NCI-H345 (cell line): ENCODE data around the gene TMPRSS4.

Experiments
- DNase-seq: peaks from one replicate; lab custom pipeline; 2025; lab: John Stamatoyannopoulos, UW

Gene TMPRSS4

DNA sequence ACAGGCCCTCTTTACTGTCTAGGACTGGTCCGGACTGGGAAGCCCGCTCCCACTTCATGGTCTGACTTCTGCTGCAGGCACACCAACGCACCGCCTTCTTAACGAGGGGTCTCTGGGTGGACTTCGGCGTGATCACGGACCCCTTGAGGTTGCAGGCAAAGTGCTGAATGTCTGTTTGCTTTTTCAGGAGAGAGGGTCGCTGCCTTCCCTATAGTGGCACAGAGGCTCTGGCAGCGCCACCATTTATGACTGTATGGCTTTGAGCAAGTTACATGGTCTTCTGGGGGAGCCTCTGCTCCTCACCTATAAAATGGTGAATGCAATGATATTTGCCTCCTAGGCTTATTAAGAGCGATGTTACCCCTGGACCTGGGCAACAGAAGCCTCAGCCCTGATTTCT is 77.1 kb downstream of the TMPRSS4 start:
- no peak for DNase-seq

DNA sequence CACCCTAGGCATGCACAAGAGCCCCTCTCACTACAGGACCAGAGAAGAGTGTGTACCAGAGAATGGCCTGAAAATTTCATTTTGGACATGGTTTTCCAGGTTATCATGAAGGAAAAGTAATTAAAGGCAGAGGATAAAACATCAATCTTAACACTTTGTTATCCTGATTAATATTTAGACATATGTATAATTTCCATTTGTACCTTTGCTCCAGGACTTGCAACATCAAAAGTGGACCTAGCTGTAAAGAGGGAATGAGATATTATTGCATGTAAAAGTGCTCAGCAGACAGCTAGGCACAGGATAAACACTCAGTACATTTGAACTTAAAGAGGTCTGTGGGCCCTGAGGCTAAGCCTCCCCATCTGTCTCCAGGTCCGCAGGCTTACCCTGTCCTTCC is 77.8 kb downstream of the TMPRSS4 start:
- DNase-seq = no peak

DNA sequence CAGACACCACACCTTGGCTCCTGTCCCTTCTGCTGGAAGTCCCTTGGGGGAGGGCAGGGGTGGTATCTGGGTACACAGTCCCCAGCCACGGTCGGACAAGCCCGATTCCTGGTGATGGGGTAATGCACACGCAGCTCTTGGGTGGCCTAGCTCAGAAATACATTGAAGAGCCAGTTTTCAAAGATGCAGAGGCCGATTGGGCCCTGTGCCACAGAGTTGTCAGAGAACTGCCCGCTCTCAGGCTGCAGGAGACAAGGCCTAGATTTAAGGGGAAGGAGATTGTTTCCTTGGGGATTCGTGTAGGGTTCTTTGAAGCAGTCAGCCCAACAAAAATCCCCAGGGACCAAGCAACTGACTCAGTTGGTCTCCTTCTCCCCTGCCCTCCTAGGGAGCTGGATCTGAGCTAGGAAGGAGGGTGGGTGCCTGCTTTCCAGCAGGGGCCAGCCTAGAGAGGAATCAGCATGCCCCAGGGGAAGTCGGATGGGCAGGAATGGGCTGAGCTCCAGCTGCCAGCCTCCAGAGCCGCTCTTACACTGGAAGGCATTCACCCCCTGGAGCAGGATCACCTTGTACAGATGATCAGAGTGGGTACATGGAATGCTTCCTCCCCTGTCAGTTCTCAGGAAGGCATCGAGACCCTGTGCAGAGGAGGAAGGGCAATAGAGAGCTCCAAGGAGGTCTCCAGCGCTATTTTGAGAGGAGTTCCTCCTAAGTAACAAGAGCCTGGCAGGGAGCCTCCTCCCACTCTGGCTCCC is 79.1 kb downstream of the TMPRSS4 start:
- peak; percentile 56 for DNase-seq

DNA sequence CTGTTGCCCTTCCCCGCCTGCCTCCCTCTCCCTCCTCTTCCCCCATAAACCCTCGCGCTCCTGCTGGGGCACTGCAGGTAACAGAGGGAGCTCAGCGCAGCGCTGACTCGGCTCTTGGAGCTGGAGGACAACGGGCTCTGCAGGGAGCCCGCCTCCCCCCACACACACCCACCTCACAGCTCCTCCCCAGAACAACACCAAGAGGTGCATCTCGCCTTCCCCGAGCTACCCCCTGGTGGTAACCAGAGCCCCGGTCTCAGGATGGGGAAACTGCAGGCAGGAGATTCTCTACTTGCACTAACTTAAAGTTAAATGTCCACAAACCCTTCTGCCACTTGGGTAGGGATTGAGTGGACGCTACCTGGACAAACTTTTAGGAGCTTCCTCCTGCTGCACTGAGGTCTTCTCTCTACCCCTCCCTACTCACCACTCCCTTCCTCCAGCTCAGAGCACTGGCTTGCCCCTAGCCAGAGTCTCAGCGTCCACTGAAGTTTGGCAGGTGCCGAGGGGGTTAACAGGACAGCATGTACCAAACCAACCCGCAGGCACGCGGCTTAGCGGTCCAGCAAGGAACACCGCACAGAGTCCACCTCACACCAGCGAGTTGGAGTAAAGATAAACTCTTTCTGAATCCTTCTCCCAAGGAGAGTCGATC is 79.8 kb downstream of the TMPRSS4 start:
- peak; percentile 82 for DNase-seq

DNA sequence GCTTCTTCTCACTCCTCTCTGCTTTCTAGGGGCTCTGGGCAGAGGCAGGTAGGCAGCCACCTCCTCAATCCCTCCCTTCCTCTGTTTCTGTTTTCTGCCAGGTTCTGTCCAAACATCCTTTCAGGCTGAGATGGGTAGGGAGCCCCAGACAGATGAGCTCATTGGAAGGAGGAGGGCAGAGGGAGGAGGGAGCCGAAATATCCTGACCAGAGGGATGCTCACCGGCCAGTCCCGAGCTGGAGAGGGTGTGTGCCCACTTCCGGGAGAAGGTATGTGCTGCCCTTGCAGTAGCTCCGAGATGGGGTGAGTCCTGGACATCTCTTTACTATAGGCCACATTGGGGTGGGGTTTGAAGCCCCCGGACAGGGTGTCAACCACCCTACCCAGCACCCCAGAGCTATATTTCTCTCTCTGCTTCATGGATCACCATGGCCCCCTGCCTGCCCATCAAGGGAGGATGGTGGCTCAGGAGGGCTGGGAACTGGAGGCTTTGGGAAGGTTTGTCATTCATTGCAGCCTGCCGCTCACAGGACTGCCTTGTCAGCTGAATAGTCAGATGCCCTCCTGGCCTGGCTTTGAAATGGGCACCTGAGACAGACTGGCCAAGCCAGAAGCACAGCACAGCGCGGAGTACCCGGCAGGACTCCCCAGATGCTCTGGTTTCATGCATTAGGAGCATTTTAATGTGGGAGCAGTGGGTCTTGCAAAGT is 80.5 kb downstream of the TMPRSS4 start:
- DNase-seq = no peak

DNA sequence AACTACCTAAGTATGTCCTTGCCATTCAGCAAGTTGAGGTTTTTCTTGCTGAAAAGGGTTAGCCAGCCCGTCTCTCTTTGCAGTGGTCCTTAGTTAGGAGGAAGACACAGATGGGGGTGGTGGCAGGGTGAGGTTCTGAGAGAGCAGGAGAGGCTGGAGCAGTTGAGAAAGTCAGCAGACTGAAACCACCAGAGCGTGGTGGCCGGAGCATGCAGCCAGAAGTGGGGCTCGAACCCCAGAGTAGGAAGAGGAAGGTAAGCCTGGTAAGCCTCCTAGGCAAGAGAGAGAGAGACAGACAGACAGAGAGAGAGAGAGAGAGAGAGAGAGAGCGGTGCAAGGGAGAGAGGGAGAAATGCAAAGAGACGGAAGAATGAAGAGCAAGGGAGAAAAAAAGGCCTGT is 84.9 kb downstream of the TMPRSS4 start:
- no peak for DNase-seq

DNA sequence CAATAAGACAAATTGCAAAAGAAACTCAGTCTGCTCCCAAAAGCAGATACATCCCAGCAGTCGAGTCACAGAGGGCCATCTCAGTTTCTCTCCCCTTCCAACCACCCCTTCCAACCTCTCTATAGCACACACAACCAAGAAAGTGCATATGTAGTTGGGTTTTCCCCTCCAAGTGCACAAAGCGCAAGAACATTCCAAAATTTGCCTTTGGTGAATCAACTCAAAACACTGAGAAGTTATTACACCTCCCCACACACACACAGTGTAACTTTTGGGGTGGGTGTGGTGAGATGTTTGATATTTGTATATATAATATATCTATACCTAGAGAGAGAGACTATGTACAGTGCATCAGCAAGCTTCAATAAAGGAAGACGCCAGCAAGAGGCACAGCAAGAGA is 86.0 kb downstream of the TMPRSS4 start:
- DNase-seq = no peak

DNA sequence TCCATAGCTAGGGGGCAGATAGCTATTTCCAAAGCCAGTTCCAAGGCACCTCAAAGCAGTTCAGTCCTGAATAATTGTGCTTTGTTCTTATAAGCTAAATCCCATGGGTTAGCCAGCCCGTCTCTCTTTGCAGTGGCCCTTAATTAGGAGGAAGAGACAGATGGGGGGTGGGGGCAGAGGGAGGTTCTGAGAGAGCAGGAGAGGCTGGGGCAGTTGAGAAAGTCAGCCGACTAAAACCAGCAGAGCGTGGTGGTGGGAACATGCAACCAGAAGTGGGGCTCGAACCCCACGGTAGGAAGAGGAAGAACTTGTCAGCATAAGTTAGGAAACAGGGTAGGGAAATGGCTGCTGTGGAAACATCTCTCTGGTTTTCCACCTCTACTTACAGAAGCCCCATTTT is 86.6 kb downstream of the TMPRSS4 start:
- DNase-seq = no peak

DNA sequence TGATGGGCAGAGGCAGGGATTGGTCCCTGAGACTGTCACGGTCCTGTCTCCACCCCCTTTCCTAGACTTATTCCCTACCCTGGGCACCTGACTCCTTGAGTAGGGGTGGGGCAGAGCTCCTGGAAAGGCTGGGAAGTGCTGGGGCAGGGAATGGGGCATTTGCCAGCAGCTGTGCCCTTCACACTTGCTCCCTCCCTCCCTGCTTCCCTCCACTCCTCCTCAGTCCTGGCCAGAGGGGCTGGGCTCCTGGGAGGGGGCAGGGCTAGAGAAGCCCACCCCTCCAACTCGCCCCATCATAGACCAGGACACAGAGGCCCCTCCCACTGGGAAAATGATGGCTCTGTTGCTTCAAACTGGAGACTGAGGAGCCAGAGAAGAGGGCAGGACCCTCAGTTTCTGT is 88.0 kb downstream of the TMPRSS4 start:
- DNase-seq = no peak

DNA sequence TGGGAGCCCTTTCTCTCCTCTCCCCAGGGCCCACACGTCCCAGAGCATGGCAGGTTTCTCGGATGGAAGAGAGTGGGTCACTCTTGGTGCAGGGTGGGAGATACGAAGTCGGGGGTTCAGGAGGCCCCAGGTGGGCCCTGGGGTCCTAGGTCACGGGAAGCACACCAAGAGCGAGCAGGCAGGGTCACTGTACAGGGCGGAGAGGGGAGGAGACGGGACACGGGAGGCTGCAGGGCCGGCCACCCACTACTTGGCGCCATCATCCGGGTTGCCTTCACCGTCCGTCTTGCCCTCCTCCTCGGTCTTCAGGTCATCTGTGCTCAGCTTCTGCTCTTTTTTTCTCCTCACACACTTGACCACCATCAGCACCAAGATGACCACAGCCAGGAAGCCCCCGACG is 89.8 kb downstream of the TMPRSS4 start:
- no peak for DNase-seq

DNA sequence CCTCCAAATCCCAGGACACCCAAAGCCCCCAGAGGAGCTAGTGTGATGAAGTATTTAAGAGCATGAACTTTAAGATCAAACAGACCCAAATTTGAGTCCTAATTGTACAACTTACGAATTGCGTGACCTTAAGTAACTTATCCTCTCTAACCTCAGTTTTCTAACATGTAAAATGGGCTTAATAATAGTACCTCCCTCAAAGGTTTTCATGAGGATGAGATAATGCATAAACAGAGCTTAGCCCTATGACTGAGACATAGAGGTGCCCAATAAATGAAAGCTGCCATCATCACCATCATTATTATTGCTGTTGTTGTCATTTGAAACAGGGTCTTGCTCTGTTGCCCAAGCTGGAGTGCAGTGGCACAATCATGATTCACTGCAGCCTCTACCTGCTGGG is 90.4 kb downstream of the TMPRSS4 start:
- no peak for DNase-seq

DNA sequence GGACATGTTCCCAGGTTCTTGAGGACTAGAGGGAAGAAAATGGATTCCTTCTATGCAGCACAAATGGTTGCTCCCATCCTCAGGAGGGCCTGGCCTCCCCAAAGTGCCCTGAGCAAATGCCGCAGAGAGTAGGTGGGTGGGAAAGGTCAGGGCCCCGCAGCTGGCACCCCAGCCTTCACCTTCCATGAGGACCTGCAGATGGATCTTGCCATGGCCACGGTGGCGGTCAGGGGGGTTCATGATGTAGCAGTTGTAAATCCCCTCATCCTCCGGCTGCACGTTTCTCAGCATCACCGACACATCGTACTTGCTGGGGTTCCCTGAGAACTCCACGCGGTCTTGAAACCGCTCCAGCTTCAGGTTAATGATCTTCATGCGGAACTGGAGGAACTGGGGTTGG is 91.0 kb downstream of the TMPRSS4 start:
- no peak for DNase-seq

DNA sequence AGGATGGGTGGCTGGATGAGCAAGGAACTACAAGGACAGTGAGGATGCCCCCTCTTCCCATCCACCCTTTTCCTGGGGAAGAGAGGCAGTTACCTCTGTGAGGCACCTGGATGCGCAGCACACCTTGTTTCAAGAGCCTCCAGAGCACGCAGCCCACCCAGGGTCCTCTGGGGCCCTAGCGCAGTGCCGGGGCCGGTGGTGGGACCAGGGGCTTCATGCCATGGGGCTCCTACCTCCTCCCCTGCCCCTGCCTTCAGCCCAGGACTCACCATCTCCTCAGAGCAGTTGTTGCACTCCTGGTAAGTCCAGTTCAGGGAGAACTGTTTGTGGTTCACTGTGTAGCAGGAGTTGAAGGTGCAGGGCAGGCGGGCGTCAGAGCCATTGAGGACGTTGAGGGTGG is 91.4 kb downstream of the TMPRSS4 start:
- DNase-seq = no peak

DNA sequence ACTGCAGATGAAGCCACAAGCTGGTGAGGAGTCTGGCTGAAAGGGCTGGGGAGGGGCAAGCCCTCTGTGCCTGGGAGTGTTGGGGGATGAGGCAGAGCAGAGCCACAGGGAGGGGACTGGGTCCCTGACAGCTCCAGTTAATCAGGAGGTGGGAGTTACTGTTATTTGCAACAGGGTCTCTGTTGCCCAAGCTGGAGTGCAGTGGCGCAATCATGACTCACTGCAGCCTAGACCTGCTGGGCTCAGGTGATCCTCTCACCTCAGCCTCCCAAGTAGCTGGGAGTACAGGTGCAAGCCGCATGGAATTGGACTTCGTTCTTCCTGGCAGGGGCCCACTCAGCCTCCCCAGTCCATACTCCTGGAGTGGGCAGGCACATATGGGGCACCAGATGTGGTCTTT is 91.9 kb downstream of the TMPRSS4 start:
- no peak for DNase-seq

DNA sequence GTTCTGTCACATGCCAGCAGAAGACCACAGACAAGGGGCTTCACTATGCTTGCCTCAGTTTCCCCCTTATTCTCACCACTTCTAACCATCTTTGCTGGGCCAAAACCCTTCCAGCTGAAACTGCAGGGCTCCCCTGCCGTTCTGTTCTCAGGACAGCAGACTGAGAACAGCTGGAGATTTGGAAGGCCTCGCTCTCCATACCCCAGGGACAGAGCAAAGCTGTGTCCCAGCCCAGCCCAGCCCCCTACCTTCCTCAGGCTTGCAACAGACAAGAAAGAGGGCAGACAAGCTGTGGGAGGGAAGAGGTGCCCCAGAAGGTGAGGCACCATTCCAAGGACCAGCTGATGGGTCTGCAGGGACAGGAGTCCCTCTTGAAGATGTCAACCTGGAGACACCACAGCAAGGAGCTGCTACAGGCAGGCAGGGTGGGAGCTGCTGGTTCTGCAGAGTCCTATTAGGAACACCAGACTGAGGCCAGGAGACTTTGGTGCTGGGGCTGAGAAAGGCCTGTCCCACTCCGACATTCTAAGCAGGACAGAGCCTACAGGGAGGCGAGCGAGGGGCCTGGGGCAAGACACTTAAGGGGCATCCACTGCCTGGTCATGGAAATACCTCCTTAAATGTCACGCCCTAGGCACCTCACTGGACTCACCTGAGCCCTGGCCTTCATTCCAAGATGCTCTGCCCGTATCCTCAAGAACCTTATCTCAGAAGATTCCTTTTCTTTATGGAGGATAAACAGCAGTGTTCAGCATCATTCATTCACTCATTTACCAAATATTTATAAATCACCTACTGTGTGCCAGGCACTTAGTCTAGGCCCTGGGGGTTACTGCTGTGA is 92.6 kb downstream of the TMPRSS4 start:
- no peak for DNase-seq

DNA sequence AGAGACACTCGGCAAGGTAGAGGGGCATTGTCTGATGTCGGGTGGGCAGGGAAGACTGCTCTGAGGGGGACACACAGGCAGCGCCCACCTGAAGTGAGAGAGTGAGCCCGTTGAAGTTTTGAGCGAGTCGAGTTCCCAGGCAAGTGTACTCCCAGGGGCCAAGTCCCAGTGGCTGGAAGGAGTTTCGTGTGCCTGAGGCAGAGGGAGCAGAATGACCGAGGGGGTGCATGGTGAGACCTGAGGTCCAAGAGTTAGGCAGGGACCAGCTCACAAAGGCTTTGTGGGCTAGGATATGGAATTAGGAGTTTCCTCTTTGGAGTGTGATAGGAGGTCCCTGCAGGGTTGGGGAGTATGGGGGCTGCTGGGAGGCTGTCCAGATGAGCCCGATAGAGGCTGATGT is 93.4 kb downstream of the TMPRSS4 start:
- no peak for DNase-seq

DNA sequence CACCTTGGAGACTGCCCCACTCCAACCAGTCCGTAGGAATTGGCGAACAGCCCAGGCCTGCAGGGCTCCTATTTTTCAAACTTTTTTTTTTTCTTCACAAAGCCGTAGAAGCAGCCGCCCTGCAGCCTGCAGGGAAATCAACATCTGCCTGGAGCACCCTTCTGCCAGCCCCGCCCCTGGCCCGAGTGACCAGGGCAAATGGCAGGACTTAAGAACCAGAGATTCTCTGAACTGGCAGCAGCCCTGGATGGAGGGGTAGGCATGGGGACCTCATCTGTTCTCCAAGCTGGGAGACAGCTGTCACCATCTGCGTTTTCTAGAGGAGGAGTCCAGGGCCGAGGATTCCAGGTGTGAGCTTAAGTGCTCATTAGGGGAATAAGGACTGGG is 94.0 kb downstream of the TMPRSS4 start:
- DNase-seq = no peak
